SK-N-MC (cell line): Measurements from ENCODE around the gene LINGO1.

ENCODE experiments used
- FOXP2 ChIP-seq: optimal IDR thresholded peaks from 2 replicates; pipeline ENCODE3; 2011; ENCODE audit warnings: mild to moderate bottlenecking, moderate library complexity; ENCODE audit not compliant: insufficient read depth; ENCODE audit errors: extremely low read length, control extremely low read depth
- POLR2AphosphoS5 ChIP-seq: IDR thresholded peaks from 2 replicates; pipeline ENCODE4 v1.6.1; 2012; ENCODE audit warnings: mild to moderate bottlenecking, low read depth, low read length, borderline replicate concordance

- TF ChIP-seq POLR2AphosphoS5: no peak
- no peak for TF ChIP-seq FOXP2
These were observed 19.6 kb downstream of the LINGO1 start for GRCh38 chr15:77612958-77613601.
